Measurements from ENCODE around the gene DENND1B. TPM values are rescaled to one million over a fixed set of nuclear protein-coding genes. Genes with fewer than 3 reads are reported as not detected.

Gene DENND1B
- polyA plus RNA-seq, 1 donor from 2014 or later = 12.4 TPM

- H4K20me1 ChIP-seq (ENCODE audit: insufficient read depth) = no peaks in the 10 kb centered on the region
- H3K9ac ChIP-seq (ENCODE audit: low read length) = no peak overlapping the region
- H3F3A ChIP-seq (ENCODE audit: insufficient read depth, low read length, poor library complexity, severe bottlenecking) = no peaks in the 10 kb centered on the region
- no peak overlapping the region for H3K4me2 ChIP-seq (ENCODE audit: low read length)
- H3K27me3 ChIP-seq (ENCODE audit: insufficient read depth, low read depth, low read length) = no peaks in the 10 kb centered on the region
- H3K27ac ChIP-seq (ENCODE audit: low read length) = no peak overlapping the region
- H2AFZ ChIP-seq (ENCODE audit: low read depth, low read length) = no peak overlapping the region
- H3K36me3 ChIP-seq (ENCODE audit: insufficient read depth, low read length) = no peaks in the 10 kb centered on the region
- no peak overlapping the region for H3K4me3 ChIP-seq (ENCODE audit: low read length)
- no peaks in the 10 kb centered on the region for H3K9me3 ChIP-seq (ENCODE audit: low read length)
- no peaks in the 10 kb centered on the region for H3K9me2 ChIP-seq (ENCODE audit: insufficient read depth, low read length)
- TF ChIP-seq SMC3 (conservative IDR thresholded peaks at IDR 0.05; ENCODE audit: poor library complexity) = no peak
- no peak for TF ChIP-seq EZH2 (IDR thresholded peaks at IDR 0.05; ENCODE audit: borderline replicate concordance, insufficient read depth, low read length, poor library complexity, severe bottlenecking)
- TF ChIP-seq RAD21 (conservative IDR thresholded peaks at IDR 0.05) = no peak
- no peak for TF ChIP-seq EP300 (conservative IDR thresholded peaks at IDR 0.05; ENCODE audit: poor library complexity, severe bottlenecking)
- TF ChIP-seq TAF1 (IDR thresholded peaks at IDR 0.05; ENCODE audit: low read depth) = no peak
- TF ChIP-seq MXI1 (conservative IDR thresholded peaks at IDR 0.05; ENCODE audit: poor library complexity, severe bottlenecking) = no peak
- no peak for TF ChIP-seq CTCF (IDR thresholded peaks at IDR 0.05; ENCODE audit: poor library complexity, severe bottlenecking)
- no peak for TF ChIP-seq POLR2AphosphoS5 (IDR thresholded peaks at IDR 0.05)
- no peak for TF ChIP-seq REST (IDR thresholded peaks at IDR 0.05; ENCODE audit: borderline replicate concordance)
- H3K79me2 ChIP-seq (replicated peaks; ENCODE audit: insufficient read depth, low read length) = no peaks in the 10 kb centered on the region
Measured at GRCh38 chr1:197671920-197672319, 103.4 kb downstream of the DENND1B start.

- Histone ChIP-seq H3K27ac (ENCODE audit: low read length) (no peak overlapping the region), H3F3A (ENCODE audit: insufficient read depth, low read length, poor library complexity, severe bottlenecking) (no peaks in the 10 kb centered on the region), H2AFZ (ENCODE audit: low read depth, low read length) (no peak overlapping the region), H3K36me3 (ENCODE audit: insufficient read depth, low read length) (no peaks in the 10 kb centered on the region), H3K27me3 (ENCODE audit: insufficient read depth, low read depth, low read length) (no peaks in the 10 kb centered on the region), H3K9ac (ENCODE audit: low read length) (no peak overlapping the region), H4K20me1 (ENCODE audit: insufficient read depth) (no peaks in the 10 kb centered on the region), H3K4me3 (ENCODE audit: low read length) (no peak overlapping the region), H3K9me2 (ENCODE audit: insufficient read depth, low read length) (no peaks in the 10 kb centered on the region), H3K9me3 (ENCODE audit: low read length) (no peaks in the 10 kb centered on the region), H3K4me2 (ENCODE audit: low read length) (no peak overlapping the region), H3K79me2 (replicated peaks; ENCODE audit: insufficient read depth, low read length) (no peaks in the 10 kb centered on the region)
- TF ChIP-seq MXI1 (conservative IDR thresholded peaks at IDR 0.05; ENCODE audit: poor library complexity, severe bottlenecking) = no peak
- TF ChIP-seq REST (IDR thresholded peaks at IDR 0.05; ENCODE audit: borderline replicate concordance) = no peak
- TF ChIP-seq POLR2AphosphoS5 (IDR thresholded peaks at IDR 0.05) = no peak
- TF ChIP-seq TAF1 (IDR thresholded peaks at IDR 0.05; ENCODE audit: low read depth) = no peak
- TF ChIP-seq EZH2 (IDR thresholded peaks at IDR 0.05; ENCODE audit: borderline replicate concordance, insufficient read depth, low read length, poor library complexity, severe bottlenecking) = no peak
- no peak for TF ChIP-seq SMC3 (conservative IDR thresholded peaks at IDR 0.05; ENCODE audit: poor library complexity)
- no peak for TF ChIP-seq CTCF (IDR thresholded peaks at IDR 0.05; ENCODE audit: poor library complexity, severe bottlenecking)
- no peak for TF ChIP-seq EP300 (conservative IDR thresholded peaks at IDR 0.05; ENCODE audit: poor library complexity, severe bottlenecking)
- no peak for TF ChIP-seq RAD21 (conservative IDR thresholded peaks at IDR 0.05)
Measured at GRCh38 chr1:197671140-197671539, 104.1 kb downstream of the DENND1B start.

All from neural cell (in vitro differentiated cells).